HepG2 (cell line): ENCODE measurements around the gene VWA3A. TPM values are rescaled to one million over a fixed set of nuclear protein-coding genes. Genes with fewer than 3 reads are reported as not detected.

Experiments used
- ARHGAP35 ChIP-seq: sonication (generic); formaldehyde crosslinking; IDR thresholded peaks from 2 replicates; pipeline ENCODE4 v1.9.0; 2022; ENCODE audit warnings: mild to moderate bottlenecking, inconsistent platforms, moderate library complexity, missing genetic modification reagents, borderline replicate concordance
- ASH2L ChIP-seq: fragments of 300-600, 200-600 bp; sonication (generic); IDR thresholded peaks from 2 replicates; pipeline ENCODE4 v1.7.0; 2017; ENCODE audit warnings: low read depth, mild to moderate bottlenecking, moderate library complexity, mixed read lengths, low read length; ENCODE audit not compliant: insufficient read length
- ATF4 ChIP-seq, 2 experiments: fragments of 450-650 bp in 1 of 2; sonication (generic) in 1 of 2; formaldehyde crosslinking; IDR thresholded peaks; 2 replicates each; pipeline versions ENCODE4 v1.5.0 to v1.8.0; 2020 to 2022; ENCODE audit warnings: mild to moderate bottlenecking in 1 of 2, missing genetic modification reagents in 1 of 2
- ETV5 ChIP-seq: IDR thresholded peaks from 2 replicates; pipeline ENCODE4 v1.6.1; 2018; ENCODE audit warnings: missing biosample characterization, missing genetic modification reagents, inconsistent platforms, borderline replicate concordance
- FUBP1 ChIP-seq: sonication (generic); formaldehyde crosslinking; IDR thresholded peaks from 2 replicates; pipeline ENCODE4 v1.5.1; 2020; ENCODE audit warnings: missing genetic modification reagents, mild to moderate bottlenecking, borderline replicate concordance
- KDM5A ChIP-seq: fragments of 200-600 bp; sonication (generic); IDR thresholded peaks from 2 replicates; pipeline ENCODE4 v1.7.0; 2018; ENCODE audit warnings: antibody characterized with exemption, mild to moderate bottlenecking, low read length, borderline replicate concordance
- MZF1 ChIP-seq: sonication (generic); formaldehyde crosslinking; IDR thresholded peaks from 2 replicates; pipeline ENCODE4 v1.8.1; 2023; ENCODE audit warnings: mild to moderate bottlenecking, missing genetic modification reagents, borderline replicate concordance
- TCF7 ChIP-seq: sonication (generic); IDR thresholded peaks from 2 replicates; pipeline ENCODE4 v1.6.1; 2016; ENCODE audit warnings: antibody characterized with exemption, low read depth
- ZMYM2 ChIP-seq: sonication (generic); formaldehyde crosslinking; IDR thresholded peaks from 2 replicates; pipeline ENCODE4 v1.8.0; 2022; ENCODE audit warnings: mild to moderate bottlenecking, missing genetic modification reagents
- ZNF136 ChIP-seq: sonication (generic); formaldehyde crosslinking; IDR thresholded peaks from 2 replicates; pipeline ENCODE4 v1.8.1; 2022; ENCODE audit warnings: low read depth, mild to moderate bottlenecking, moderate library complexity, missing genetic modification reagents
- ZNF180 ChIP-seq: sonication (generic); formaldehyde crosslinking; IDR thresholded peaks from 2 replicates; pipeline ENCODE4 v1.4.0; 2020; ENCODE audit warnings: low read depth, missing genetic modification reagents, borderline replicate concordance
- ZNF317 ChIP-seq: sonication (generic); formaldehyde crosslinking; IDR thresholded peaks from 2 replicates; pipeline ENCODE4 v1.5.0; 2020; ENCODE audit warnings: mild to moderate bottlenecking, missing genetic modification reagents
- ZNF354B ChIP-seq: sonication (generic); formaldehyde crosslinking; IDR thresholded peaks from 2 replicates; pipeline ENCODE4 v1.8.0; 2022; ENCODE audit warnings: mild to moderate bottlenecking, missing genetic modification reagents
- ZNF512 ChIP-seq: sonication (generic); formaldehyde crosslinking; IDR thresholded peaks from 2 replicates; pipeline ENCODE4 v1.4.0; 2020; ENCODE audit warnings: mild to moderate bottlenecking, missing genetic modification reagents
- ZNF570 ChIP-seq: sonication (generic); formaldehyde crosslinking; IDR thresholded peaks from 2 replicates; pipeline ENCODE4 v1.4.0; 2020; ENCODE audit warnings: mild to moderate bottlenecking, missing genetic modification reagents, borderline replicate concordance
- ZNF678 ChIP-seq: sonication (generic); formaldehyde crosslinking; IDR thresholded peaks from 2 replicates; pipeline ENCODE4 v1.4.0; 2020; ENCODE audit warnings: mild to moderate bottlenecking, missing genetic modification reagents
- ZNF7 ChIP-seq: IDR thresholded peaks from 2 replicates; pipeline ENCODE4 v1.6.1; 2016; ENCODE audit warnings: missing biosample characterization, missing genetic modification reagents
- ZNF788 ChIP-seq: sonication (generic); formaldehyde crosslinking; IDR thresholded peaks from 2 replicates; pipeline ENCODE4 v1.5.0; 2020; ENCODE audit warnings: mild to moderate bottlenecking, missing genetic modification reagents, borderline replicate concordance
- ZSCAN20 ChIP-seq: sonication (generic); formaldehyde crosslinking; IDR thresholded peaks from 2 replicates; pipeline ENCODE4 v1.4.0; 2020; ENCODE audit warnings: missing genetic modification reagents, mild to moderate bottlenecking, borderline replicate concordance
- polyA plus RNA-seq, 8 experiments: library from polyadenylated mRNA; depleted of rRNA in 3 of 8; stranded (reverse) in 7 of 8; unstranded in 1 of 8; fragments of >200 nt; fragmentation: Illumina TruSeq in 4 of 8; extraction: Trizol in 4 of 8; gene quantifications; 2 replicates each; pipeline versions ENCODE4 v1.2.1 to v1.2.3, GENCODE V29; 2011 to 2016; ENCODE audit warnings: low read depth in 4 of 8, missing spikeins in 1 of 8, mixed read lengths in 1 of 8; ENCODE audit not compliant: insufficient read depth in 1 of 8
- total RNA-seq, 5 experiments: library from RNA; depleted of rRNA; stranded (reverse); fragments of >200 nt; fragmentation: Illumina TruSeq; extraction: Trizol; gene quantifications; 2 replicates each; pipeline ENCODE4 v1.2.3, GENCODE V29; 2016; ENCODE audit warnings: low read depth in 1 of 5
- TF ChIP-seq, protein P1 (sequence below): sonication (generic); formaldehyde crosslinking; IDR thresholded peaks from 2 replicates; pipeline ENCODE4 v1.8.0; 2022; ENCODE audit warnings: missing genetic modification reagents, mild to moderate bottlenecking, inconsistent platforms, borderline replicate concordance
- TF ChIP-seq, protein P2 (sequence below): sonication (generic); formaldehyde crosslinking; IDR thresholded peaks from 2 replicates; pipeline ENCODE4 v1.4.0; 2020; ENCODE audit warnings: missing genetic modification reagents

VWA3A gene
- total and polyA plus RNA-seq, 2 of the 13 experiments (the other 11 are each of a cell fraction or from before 2014, with no cell fraction given) = 0.03 to 0.07 TPM

DNA sequence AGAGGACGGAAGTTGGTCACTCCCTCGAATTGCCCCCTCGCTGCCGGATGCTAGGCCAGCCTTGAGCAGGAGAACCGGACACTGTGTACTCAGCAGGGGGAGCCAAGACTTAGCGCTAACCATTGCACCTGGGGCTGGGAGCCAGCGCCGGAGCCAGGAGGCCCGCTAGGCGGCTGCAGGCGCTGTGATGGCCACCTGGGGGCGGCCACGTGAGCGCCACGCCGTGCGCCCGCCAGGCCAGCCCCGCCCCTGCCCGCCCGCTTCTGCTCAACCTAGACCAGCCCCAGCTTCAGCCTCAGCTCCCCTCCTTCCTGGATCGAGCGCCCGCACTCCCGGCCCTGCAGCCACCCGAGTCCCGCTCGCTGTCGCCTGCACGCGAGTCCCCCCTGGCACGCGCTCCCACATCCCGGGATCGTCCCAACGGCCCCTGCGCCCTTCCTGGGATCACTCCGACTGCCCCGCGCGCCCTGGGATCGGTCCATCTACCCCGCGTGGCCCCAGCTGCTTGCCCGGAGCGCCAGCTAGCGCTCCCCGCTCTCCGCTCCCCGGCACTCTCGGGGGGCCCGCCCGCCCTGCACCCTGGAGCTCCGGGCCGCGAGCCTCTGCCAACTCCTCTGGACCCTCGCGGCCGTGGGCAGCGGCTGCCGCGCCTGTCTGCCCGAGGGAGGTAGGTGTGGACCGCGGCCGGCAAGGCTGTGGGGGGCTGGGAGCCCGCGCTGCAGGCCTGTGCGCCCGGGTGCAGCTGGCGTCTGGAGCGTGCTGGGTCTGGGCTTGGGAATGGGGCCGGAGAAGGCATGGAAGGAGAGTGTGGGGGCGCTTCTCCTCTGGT lies 113.9 kb downstream of the VWA3A start, which contains the start of gene EEF2K (continued):
- TF ChIP-seq ZNF354B (CRISPR knock-in tag) = peak; percentile 88
- peak; percentile 83 for TF ChIP-seq ZNF317
- no peak for TF ChIP-seq ZNF7 (CRISPR knock-in tag)
- TF ChIP-seq, protein P1, sequence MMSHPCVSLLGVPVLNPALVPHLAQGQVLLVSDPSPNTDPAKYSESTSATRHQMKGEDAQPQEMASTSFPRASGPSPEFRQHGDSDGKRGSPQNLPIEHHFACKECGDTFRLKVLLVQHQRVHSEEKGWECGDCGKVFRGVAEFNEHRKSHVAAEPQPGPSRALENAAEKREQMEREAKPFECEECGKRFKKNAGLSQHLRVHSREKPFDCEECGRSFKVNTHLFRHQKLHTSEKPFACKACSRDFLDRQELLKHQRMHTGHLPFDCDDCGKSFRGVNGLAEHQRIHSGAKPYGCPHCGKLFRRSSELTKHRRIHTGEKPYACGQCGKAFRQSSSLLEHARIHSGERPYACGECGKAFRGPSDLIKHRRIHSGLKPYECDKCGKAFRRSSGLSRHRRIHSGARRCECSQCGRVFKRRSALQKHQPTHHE = peak; percentile 87
- TF ChIP-seq ZMYM2 (CRISPR knock-in tag) = peak; percentile 95
- TF ChIP-seq ZNF678 (CRISPR knock-in tag) = peak; percentile 41
- TF ChIP-seq ZNF136 (CRISPR knock-in tag) = 0 out of 2 replicates have a peak, but pooled peaks have one; percentile 66
- no peak for TF ChIP-seq ZNF570 (CRISPR knock-in tag)
- TF ChIP-seq ETV5 (CRISPR knock-in tag) = peak; percentile 99
- TF ChIP-seq ATF4 (CRISPR knock-in tag; IDR thresholded peaks at IDR 0.05) = no peak; a peak in 2 of 4 replicates
- TF ChIP-seq MZF1 (CRISPR knock-in tag) = no peak
- TF ChIP-seq ASH2L = peak; percentile 87
- TF ChIP-seq ZSCAN20 (CRISPR knock-in tag) = peak; percentile 94; the same call in 1 of the 2 replicates
- TF ChIP-seq ARHGAP35 = peak; percentile 95
- TF ChIP-seq TCF7 = no peak
- 0 out of 2 replicates have a peak, but pooled peaks have one; percentile 60 for TF ChIP-seq ZNF512 (CRISPR knock-in tag)
- TF ChIP-seq, protein P2, sequence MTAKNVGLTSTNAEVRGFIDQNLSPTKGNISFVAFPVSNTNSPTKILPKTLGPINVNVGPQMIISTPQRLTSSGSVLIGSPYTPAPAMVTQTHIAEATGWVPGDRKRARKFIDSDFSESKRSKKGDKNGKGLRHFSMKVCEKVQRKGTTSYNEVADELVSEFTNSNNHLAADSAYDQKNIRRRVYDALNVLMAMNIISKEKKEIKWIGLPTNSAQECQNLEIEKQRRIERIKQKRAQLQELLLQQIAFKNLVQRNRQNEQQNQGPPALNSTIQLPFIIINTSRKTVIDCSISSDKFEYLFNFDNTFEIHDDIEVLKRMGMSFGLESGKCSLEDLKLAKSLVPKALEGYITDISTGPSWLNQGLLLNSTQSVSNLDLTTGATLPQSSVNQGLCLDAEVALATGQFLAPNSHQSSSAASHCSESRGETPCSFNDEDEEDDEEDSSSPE (CRISPR knock-in tag) = peak; percentile 91
- TF ChIP-seq KDM5A = peak; percentile 52; the same call in 1 of the 2 replicates
- peak; percentile 87; the same call in 1 of the 2 replicates for TF ChIP-seq FUBP1 (CRISPR knock-in tag)
- peak; percentile 98; the same call in 1 of the 2 replicates for TF ChIP-seq ZNF788 (CRISPR knock-in tag)
- no peak for TF ChIP-seq ZNF180 (CRISPR knock-in tag)
